Measurements from ENCODE around the gene SIK3. TPM values are rescaled to one million over a fixed set of nuclear protein-coding genes. Genes with fewer than 3 reads are reported as not detected.

SIK3 gene
- total RNA-seq, 1 donor from 2014 or later, result 19.5 TPM

DNA sequence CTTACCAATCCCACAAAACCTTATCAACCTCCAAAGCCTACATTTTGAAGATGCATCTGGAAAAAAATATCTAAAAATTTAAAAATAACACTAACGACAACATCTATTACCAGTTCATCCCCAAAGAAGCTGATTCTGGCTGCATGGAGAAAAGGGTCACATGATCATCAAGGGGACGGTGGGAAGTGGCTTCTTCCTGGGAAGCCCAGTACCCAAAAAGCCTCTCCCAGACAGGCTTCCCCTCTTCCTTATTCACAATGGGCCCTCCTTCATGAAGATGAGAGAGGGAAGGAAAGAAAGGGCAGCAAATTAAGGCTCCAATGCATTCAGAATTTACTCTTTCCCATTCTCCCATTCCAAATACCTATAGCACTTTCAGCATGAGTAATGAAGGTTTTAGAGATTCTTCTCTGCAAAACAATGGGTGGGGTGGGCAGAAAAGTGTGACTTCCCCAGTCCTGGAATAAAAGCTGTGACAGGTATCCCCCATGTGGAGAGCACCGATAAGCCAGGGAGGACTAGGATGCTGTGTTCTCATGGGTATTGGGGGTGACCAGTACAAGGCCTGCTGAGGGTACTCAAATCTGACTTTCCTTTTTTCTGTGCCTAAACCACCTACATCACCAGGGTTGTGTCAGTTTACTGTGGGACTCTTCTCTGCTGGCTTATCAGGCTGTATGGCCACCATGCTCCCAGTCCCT is 88.2 kb downstream of the SIK3 start:
- Mint-ChIP-seq H3K27ac (ENCODE audit: unreplicated experiment) (no peak overlapping the region), H3K36me3 (ENCODE audit: low read depth) (no peaks in the 10 kb centered on the region), H3K4me1 (ENCODE audit: low read depth) (peaks cover 11% of the 10 kb centered on the region), H3K4me3 (ENCODE audit: unreplicated experiment) (no peak overlapping the region), H3K27me3 (ENCODE audit: low read depth) (no peaks in the 10 kb centered on the region), H3K9me3 (ENCODE audit: low read depth) (no peaks in the 10 kb centered on the region)
- DNase-seq (ENCODE audit: low spot score), result no peak
- TF ChIP-seq, protein P1, sequence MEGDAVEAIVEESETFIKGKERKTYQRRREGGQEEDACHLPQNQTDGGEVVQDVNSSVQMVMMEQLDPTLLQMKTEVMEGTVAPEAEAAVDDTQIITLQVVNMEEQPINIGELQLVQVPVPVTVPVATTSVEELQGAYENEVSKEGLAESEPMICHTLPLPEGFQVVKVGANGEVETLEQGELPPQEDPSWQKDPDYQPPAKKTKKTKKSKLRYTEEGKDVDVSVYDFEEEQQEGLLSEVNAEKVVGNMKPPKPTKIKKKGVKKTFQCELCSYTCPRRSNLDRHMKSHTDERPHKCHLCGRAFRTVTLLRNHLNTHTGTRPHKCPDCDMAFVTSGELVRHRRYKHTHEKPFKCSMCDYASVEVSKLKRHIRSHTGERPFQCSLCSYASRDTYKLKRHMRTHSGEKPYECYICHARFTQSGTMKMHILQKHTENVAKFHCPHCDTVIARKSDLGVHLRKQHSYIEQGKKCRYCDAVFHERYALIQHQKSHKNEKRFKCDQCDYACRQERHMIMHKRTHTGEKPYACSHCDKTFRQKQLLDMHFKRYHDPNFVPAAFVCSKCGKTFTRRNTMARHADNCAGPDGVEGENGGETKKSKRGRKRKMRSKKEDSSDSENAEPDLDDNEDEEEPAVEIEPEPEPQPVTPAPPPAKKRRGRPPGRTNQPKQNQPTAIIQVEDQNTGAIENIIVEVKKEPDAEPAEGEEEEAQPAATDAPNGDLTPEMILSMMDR (IDR thresholded peaks at IDR 0.05), result no peak

GRCh38 chr11:117005758-117006157 is 92.5 kb downstream of the SIK3 start:
- TF ChIP-seq, protein P1 (IDR thresholded peaks at IDR 0.05), result no peak
- Mint-ChIP-seq H3K4me1 (ENCODE audit: low read depth) (no peaks in the 10 kb centered on the region), H3K27ac (ENCODE audit: unreplicated experiment) (no peak overlapping the region), H3K4me3 (ENCODE audit: unreplicated experiment) (no peak overlapping the region), H3K36me3 (ENCODE audit: low read depth) (no peaks in the 10 kb centered on the region), H3K27me3 (ENCODE audit: low read depth) (no peaks in the 10 kb centered on the region), H3K9me3 (ENCODE audit: low read depth) (no peaks in the 10 kb centered on the region)
- DNase-seq (ENCODE audit: low spot score), result no peak

- no peak overlapping the region for H3K4me3 Mint-ChIP-seq (ENCODE audit: unreplicated experiment)
- no peaks in the 10 kb centered on the region for H3K9me3 Mint-ChIP-seq (ENCODE audit: low read depth)
- no peaks in the 10 kb centered on the region for H3K27me3 Mint-ChIP-seq (ENCODE audit: low read depth)
- no peaks in the 10 kb centered on the region for H3K4me1 Mint-ChIP-seq (ENCODE audit: low read depth)
- no peak for DNase-seq (ENCODE audit: low spot score)
- H3K36me3 Mint-ChIP-seq (ENCODE audit: low read depth), result no peaks in the 10 kb centered on the region
- no peak overlapping the region for H3K27ac Mint-ChIP-seq (ENCODE audit: unreplicated experiment)
- TF ChIP-seq, protein P1 (IDR thresholded peaks at IDR 0.05), result no peak
Measured at GRCh38 chr11:117002639-117003299, 95.5 kb downstream of the SIK3 start.

DNA sequence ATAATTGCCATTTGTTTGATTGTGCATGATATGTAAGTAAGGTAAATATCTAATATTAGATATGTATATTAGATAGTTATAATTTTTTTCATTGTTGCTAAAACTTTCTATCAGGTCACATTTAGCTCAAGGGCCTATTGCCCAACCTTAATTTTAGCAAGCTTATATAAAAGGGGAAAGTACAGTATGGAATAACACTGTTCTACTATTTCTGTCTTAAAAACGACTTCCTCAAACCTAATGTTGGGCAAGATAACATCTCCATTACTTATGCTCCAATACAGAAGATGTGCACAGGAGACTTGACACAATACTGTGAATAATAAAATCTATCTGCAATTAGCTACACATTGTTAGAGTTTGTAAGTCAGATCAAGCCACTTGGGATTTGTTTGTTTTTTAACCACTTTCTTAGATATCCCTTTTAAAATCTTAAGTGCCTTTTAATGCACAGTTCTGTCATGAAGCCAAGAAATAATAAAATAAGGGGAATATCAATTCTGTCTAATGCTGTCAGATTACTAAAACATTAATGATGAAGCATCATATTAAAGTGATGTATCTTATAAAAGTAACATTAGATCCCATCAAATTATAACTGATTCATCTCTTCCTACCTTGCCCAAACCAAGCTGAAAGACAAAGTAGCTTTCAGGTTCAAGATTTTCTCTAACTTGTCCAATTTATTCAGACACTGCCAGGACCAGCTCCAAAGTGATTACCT is 98.1 kb downstream of the SIK3 start:
- TF ChIP-seq, protein P1 (IDR thresholded peaks at IDR 0.05), result no peak
- no peaks in the 10 kb centered on the region for H3K36me3 Mint-ChIP-seq (ENCODE audit: low read depth)
- no peaks in the 10 kb centered on the region for H3K9me3 Mint-ChIP-seq (ENCODE audit: low read depth)
- no peaks in the 10 kb centered on the region for H3K4me1 Mint-ChIP-seq (ENCODE audit: low read depth)
- no peaks in the 10 kb centered on the region for H3K27me3 Mint-ChIP-seq (ENCODE audit: low read depth)
- no peak overlapping the region for H3K27ac Mint-ChIP-seq (ENCODE audit: unreplicated experiment)
- no peak for DNase-seq (ENCODE audit: low spot score)
- no peak overlapping the region for H3K4me3 Mint-ChIP-seq (ENCODE audit: unreplicated experiment)

DNA sequence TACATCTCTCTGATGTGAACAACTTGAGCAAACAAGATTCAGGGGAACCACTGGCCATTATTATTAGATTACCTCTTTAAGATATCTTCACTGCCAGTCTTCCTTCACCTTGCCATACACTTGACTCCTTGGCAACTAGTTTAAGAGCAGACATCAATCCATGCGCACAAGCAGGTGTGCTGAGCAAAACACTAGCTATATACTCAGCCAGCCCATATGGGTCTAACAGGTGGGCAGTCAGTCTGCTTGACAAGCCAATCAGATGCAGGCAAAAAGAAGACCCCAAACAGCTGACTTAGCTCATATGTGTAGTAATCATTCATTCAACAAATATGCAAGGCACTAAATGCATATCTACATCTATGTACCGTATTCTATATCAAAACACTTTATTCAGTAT is 101.2 kb downstream of the SIK3 start:
- no peak for DNase-seq (ENCODE audit: low spot score)
- Mint-ChIP-seq H3K27ac (ENCODE audit: unreplicated experiment) (no peak overlapping the region), H3K36me3 (ENCODE audit: low read depth) (no peaks in the 10 kb centered on the region), H3K4me3 (ENCODE audit: unreplicated experiment) (no peak overlapping the region), H3K9me3 (ENCODE audit: low read depth) (no peaks in the 10 kb centered on the region), H3K27me3 (ENCODE audit: low read depth) (no peaks in the 10 kb centered on the region), H3K4me1 (ENCODE audit: low read depth) (peaks cover 4% of the 10 kb centered on the region)
- TF ChIP-seq, protein P1 (IDR thresholded peaks at IDR 0.05), result no peak

All from chondrocyte (in vitro differentiated cells).